Astrocyte (in vitro differentiated cells and primary cell): ENCODE results near the gene PAPLN.
A peak's percentile ranks its signal among the peaks of the same experiment; 100 is the strongest.

Source experiments
- EZH2 ChIP-seq: IDR thresholded peaks from 2 replicates; pipeline ENCODE4 v1.6.1; 2012; ENCODE audit warnings: mild to moderate bottlenecking, low read length, inconsistent platforms; ENCODE audit not compliant: insufficient read depth
- TF ChIP-seq, protein P1 (sequence below): IDR thresholded peaks from 2 replicates; pipeline ENCODE4 v1.5.1; 2011; ENCODE audit warnings: low read depth, mild to moderate bottlenecking, inconsistent platforms, low read length, moderate library complexity; ENCODE audit not compliant: insufficient read depth

DNA sequence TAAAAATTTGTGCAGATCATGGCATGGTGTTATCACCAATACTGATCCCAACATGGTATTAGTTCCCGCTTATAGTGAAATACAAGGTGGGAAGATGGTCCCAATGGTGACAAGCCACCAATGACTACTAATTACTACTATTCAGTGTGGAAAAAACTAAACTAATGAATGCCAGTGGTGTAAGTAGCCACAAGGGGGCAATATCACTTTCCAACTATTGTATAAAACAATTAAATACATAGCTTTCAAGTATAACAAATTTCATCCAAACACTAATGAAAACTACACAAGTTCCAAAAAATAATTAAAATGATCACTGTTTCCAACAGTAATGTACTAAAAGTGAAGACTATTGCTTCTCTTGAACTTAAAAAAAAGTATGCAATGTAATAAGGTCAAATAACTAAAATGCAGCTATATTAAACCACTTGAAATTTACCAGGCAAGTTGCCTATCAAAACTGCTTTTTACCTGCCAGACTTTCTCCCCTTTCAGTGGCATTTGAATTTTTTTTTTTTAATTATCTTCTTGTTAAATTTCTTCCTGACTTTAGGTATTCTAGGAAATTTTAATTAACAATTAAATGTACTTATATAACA, 58.0 kb downstream of the PAPLN start:
- TF ChIP-seq, protein P1, sequence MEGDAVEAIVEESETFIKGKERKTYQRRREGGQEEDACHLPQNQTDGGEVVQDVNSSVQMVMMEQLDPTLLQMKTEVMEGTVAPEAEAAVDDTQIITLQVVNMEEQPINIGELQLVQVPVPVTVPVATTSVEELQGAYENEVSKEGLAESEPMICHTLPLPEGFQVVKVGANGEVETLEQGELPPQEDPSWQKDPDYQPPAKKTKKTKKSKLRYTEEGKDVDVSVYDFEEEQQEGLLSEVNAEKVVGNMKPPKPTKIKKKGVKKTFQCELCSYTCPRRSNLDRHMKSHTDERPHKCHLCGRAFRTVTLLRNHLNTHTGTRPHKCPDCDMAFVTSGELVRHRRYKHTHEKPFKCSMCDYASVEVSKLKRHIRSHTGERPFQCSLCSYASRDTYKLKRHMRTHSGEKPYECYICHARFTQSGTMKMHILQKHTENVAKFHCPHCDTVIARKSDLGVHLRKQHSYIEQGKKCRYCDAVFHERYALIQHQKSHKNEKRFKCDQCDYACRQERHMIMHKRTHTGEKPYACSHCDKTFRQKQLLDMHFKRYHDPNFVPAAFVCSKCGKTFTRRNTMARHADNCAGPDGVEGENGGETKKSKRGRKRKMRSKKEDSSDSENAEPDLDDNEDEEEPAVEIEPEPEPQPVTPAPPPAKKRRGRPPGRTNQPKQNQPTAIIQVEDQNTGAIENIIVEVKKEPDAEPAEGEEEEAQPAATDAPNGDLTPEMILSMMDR, result peak; percentile 79
- TF ChIP-seq EZH2, result no peak
